Right lobe of liver (tissue), 4 donors: ENCODE results near the gene SPOP.

Experiments
- CTCF ChIP-seq, 4 donors: fragments of 200-600 bp in 3 of 4; fragments of 450-650 bp in 1 of 4; IDR thresholded peaks; one replicate each; pipeline versions ENCODE4 v1.5.1 to v1.8.0; 2016 to 2022; ENCODE audit warnings: antibody characterized with exemption in 4 of 4, mild to moderate bottlenecking in 2 of 4
- POLR2A ChIP-seq: fragments of 450-650 bp; IDR thresholded peaks from one replicate; pipeline ENCODE4 v1.6.1; 2017; ENCODE audit warnings: antibody characterized with exemption, mild to moderate bottlenecking
- donor health status: DM: no; HTN: no; CAD: no.
- donor health status: DM: no; HTN: no; CAD: no.
- donor health status: DM: no; HTN: yes; CAD: no.

DNA sequence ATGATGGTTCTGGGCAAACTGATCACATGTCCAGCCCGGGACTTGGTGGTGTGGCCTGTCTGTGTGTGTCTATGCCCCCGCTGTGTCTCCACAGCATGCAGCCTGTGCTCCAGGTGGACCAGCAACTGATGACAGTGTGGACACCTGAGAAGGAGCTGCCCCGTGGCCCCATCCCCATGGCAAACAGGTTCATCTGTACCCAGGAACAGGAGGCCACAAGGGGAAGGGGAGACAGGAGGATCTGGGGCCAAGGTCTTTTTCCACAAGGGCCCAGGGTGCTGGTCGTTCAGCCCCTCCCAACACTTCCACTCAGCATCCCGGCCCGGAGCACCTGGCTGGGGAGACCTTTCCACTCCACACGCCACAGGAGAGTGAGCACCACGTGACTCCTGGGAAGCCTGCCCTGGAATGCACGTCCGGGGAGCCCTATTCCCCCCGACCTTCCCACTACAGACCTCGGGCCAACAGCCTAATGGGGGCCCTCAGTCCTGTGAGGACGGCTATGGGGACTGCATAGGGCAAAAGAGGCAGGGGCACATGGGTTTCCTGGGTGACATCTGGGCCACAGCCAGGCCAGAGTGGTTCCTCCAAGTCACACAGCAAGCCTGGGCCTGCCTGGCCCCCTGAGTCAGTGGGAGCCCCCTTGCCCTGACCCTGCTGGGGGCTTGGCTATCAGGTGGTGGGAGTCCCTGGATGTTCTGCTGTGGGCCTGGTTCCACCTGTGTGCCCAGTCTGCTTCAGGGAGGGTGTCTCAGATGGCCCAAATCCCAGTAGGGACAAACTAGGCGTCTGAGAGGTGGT is 123.0 kb downstream of the SPOP start:
- no peak for TF ChIP-seq CTCF (IDR thresholded peaks at IDR 0.05)
- no peak for TF ChIP-seq POLR2A
